ENCODE results near the gene LMX1A.

Gene LMX1A

DNA sequence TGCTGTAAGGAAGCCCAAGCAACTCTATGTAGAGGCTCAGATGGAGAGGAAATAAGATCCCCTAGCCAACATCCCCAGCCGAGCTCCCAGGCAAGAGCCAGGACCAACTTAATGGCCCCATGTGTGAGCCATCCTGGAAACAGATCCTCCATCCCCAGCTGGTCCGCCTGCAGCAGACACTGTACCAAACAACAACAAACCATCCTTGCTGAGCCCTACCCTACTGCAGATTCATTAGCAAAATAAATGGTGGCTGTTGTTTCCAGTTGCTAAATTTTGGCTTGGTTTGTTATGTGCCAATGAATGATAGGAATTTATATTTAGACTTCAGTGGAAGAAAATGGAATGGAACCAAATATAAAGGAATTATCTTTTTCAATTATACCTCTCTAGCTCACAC is 43.9 kb downstream of the LMX1A start:
- Histone ChIP-seq H3K27ac (replicated peaks) (no peak overlapping the region), H3K27me3 (ENCODE audit: insufficient read depth, poor library complexity, severe bottlenecking) (no peaks in the 10 kb centered on the region), H3K4me3 (replicated peaks; ENCODE audit: insufficient read depth, low read length) (no peak overlapping the region)
- no peak for DNase-seq (ENCODE audit: low read depth in 1 of 2, low spot score in 1 of 2)
- TF ChIP-seq, protein P1, sequence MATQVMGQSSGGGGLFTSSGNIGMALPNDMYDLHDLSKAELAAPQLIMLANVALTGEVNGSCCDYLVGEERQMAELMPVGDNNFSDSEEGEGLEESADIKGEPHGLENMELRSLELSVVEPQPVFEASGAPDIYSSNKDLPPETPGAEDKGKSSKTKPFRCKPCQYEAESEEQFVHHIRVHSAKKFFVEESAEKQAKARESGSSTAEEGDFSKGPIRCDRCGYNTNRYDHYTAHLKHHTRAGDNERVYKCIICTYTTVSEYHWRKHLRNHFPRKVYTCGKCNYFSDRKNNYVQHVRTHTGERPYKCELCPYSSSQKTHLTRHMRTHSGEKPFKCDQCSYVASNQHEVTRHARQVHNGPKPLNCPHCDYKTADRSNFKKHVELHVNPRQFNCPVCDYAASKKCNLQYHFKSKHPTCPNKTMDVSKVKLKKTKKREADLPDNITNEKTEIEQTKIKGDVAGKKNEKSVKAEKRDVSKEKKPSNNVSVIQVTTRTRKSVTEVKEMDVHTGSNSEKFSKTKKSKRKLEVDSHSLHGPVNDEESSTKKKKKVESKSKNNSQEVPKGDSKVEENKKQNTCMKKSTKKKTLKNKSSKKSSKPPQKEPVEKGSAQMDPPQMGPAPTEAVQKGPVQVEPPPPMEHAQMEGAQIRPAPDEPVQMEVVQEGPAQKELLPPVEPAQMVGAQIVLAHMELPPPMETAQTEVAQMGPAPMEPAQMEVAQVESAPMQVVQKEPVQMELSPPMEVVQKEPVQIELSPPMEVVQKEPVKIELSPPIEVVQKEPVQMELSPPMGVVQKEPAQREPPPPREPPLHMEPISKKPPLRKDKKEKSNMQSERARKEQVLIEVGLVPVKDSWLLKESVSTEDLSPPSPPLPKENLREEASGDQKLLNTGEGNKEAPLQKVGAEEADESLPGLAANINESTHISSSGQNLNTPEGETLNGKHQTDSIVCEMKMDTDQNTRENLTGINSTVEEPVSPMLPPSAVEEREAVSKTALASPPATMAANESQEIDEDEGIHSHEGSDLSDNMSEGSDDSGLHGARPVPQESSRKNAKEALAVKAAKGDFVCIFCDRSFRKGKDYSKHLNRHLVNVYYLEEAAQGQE (IDR thresholded peaks at IDR 0.05; ENCODE audit: insufficient replicate concordance, low read depth): no peak
- TF ChIP-seq, protein P2, sequence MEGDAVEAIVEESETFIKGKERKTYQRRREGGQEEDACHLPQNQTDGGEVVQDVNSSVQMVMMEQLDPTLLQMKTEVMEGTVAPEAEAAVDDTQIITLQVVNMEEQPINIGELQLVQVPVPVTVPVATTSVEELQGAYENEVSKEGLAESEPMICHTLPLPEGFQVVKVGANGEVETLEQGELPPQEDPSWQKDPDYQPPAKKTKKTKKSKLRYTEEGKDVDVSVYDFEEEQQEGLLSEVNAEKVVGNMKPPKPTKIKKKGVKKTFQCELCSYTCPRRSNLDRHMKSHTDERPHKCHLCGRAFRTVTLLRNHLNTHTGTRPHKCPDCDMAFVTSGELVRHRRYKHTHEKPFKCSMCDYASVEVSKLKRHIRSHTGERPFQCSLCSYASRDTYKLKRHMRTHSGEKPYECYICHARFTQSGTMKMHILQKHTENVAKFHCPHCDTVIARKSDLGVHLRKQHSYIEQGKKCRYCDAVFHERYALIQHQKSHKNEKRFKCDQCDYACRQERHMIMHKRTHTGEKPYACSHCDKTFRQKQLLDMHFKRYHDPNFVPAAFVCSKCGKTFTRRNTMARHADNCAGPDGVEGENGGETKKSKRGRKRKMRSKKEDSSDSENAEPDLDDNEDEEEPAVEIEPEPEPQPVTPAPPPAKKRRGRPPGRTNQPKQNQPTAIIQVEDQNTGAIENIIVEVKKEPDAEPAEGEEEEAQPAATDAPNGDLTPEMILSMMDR (IDR thresholded peaks at IDR 0.05; ENCODE audit: insufficient read depth, low read length): no peak
- TF ChIP-seq SPI1 (IDR thresholded peaks at IDR 0.05; ENCODE audit: borderline replicate concordance, low read depth) (no peak), POLR2AphosphoS5 (IDR thresholded peaks at IDR 0.05; ENCODE audit: low read depth) (no peak), GABPA (IDR thresholded peaks at IDR 0.05; ENCODE audit: low read depth) (no peak)

DNA sequence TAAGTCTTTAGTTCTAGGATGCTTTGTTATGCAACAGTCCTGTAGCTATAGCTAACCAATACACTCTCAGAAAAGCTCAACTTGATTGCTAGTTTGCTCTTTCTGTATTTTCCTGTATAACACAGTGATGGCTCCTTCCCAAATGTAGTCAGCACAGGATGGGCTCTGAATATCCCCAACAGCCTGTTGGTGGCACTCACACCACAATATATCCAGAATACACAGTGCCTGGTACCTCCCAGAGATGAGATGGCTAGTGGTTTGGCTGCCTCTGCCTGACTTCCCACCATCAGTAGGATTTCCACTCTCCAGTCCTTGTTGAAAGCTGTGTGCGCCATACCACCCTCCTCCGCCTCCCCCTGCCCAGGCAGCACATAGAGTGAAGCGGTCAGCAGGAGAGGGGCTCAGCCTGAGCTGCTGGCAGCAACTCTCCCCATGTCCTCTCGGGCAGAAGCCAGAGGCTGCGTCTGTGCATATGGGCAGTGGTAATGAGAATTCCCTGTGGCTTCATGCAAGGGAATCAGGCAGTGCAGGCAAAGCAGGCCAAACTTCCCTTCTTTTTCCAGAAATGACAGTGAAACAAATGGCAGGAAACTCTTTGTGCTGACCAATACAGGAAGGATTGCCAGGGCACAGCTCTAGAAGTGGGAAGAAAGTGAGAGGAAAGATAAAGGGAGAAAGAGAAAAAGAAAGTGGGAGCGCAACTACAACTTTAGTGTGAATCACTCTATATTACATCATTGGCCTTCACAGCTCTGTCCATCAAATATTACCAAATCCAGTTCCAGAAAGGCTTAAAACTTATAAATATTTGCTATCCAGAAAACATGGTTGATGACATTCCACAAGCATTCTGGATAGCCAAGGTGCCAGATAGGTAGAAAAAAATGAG is 49.7 kb downstream of the LMX1A start:
- no peaks in the 10 kb centered on the region for H3K27me3 ChIP-seq (ENCODE audit: insufficient read depth, poor library complexity, severe bottlenecking)
- DNase-seq (ENCODE audit: low read depth in 1 of 2, low spot score in 1 of 2): no peak
- TF ChIP-seq POLR2AphosphoS5 (IDR thresholded peaks at IDR 0.05; ENCODE audit: low read depth) (no peak), GABPA (IDR thresholded peaks at IDR 0.05; ENCODE audit: low read depth) (no peak)
- TF ChIP-seq, protein P2 (IDR thresholded peaks at IDR 0.05; ENCODE audit: insufficient read depth, low read length): no peak
- no peak overlapping the region for H3K4me3 ChIP-seq (replicated peaks; ENCODE audit: insufficient read depth, low read length)
- no peak overlapping the region for H3K27ac ChIP-seq (replicated peaks)

DNA sequence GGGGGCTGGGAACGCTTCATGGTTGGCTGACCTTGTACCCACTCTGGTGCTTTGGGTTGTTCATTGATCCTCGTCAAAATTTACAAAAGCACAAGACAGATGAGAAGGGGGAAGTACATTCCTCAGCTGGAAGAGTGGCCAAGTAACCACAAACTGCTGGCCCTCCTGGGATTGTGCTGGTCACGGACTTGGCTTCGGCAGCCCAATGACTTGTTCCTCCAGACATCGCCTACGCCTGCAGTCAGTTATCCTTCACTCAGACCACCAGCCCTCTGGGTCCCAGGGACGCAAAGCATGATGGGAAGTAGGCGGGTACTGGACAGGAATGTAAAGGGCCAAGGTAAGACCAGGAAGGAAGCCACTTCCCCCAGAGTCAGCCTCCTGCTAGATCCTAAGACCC is 53.1 kb downstream of the LMX1A start:
- Histone ChIP-seq H3K27me3 (ENCODE audit: insufficient read depth, poor library complexity, severe bottlenecking) (no peaks in the 10 kb centered on the region), H3K27ac (replicated peaks) (no peak overlapping the region), H3K4me3 (replicated peaks; ENCODE audit: insufficient read depth, low read length) (no peak overlapping the region)
- no peak for DNase-seq (ENCODE audit: low read depth in 1 of 2, low spot score in 1 of 2)
- TF ChIP-seq, protein P2 (IDR thresholded peaks at IDR 0.05; ENCODE audit: insufficient read depth, low read length): no peak
- TF ChIP-seq, protein P1 (IDR thresholded peaks at IDR 0.05; ENCODE audit: insufficient replicate concordance, low read depth): no peak
- TF ChIP-seq SPI1 (IDR thresholded peaks at IDR 0.05; ENCODE audit: borderline replicate concordance, low read depth) (no peak), POLR2AphosphoS5 (IDR thresholded peaks at IDR 0.05; ENCODE audit: low read depth) (no peak), GABPA (IDR thresholded peaks at IDR 0.05; ENCODE audit: low read depth) (no peak)
